HepG2 (cell line): Measurements from ENCODE around the gene MCRS1. TPM values are rescaled to one million over a fixed set of nuclear protein-coding genes. Genes with fewer than 3 reads are reported as not detected.

ENCODE experiments used
- AKNA ChIP-seq: sonication (generic); formaldehyde crosslinking; IDR thresholded peaks from 2 replicates; pipeline ENCODE4 v1.4.0; 2020; ENCODE audit warnings: missing genetic modification reagents, borderline replicate concordance
- E2F1 ChIP-seq: sonication (generic); formaldehyde crosslinking; IDR thresholded peaks from 2 replicates; pipeline ENCODE4 v1.5.0; 2020; ENCODE audit warnings: missing genetic modification reagents
- MYC ChIP-seq: sonication (generic); formaldehyde crosslinking; IDR thresholded peaks from 2 replicates; pipeline ENCODE4 v1.9.0; 2021; ENCODE audit warnings: missing genetic modification reagents, borderline replicate concordance
- REL ChIP-seq: sonication (generic); formaldehyde crosslinking; conservative IDR thresholded peaks from 2 replicates; pipeline ENCODE4 v1.8.0; 2022; ENCODE audit warnings: mild to moderate bottlenecking, missing genetic modification reagents, moderate library complexity
- RNF2 ChIP-seq: fragments of 450-650 bp; conservative IDR thresholded peaks from 2 replicates; pipeline ENCODE4 v1.6.1; 2016; ENCODE audit warnings: low read depth
- SAFB2 ChIP-seq: sonication (generic); formaldehyde crosslinking; IDR thresholded peaks from 2 replicates; pipeline ENCODE4 v1.5.1; 2020; ENCODE audit warnings: missing genetic modification reagents, low read depth, mild to moderate bottlenecking, borderline replicate concordance
- TCF7 ChIP-seq: sonication (generic); IDR thresholded peaks from 2 replicates; pipeline ENCODE4 v1.6.1; 2016; ENCODE audit warnings: antibody characterized with exemption, low read depth
- ZNF280B ChIP-seq: sonication (generic); formaldehyde crosslinking; IDR thresholded peaks from 2 replicates; pipeline ENCODE4 v1.5.0; 2020; ENCODE audit warnings: missing genetic modification reagents, mild to moderate bottlenecking, borderline replicate concordance
- ZNF441 ChIP-seq: sonication (generic); formaldehyde crosslinking; IDR thresholded peaks from 2 replicates; pipeline ENCODE4 v1.7.0; 2021; ENCODE audit warnings: missing genetic modification reagents, borderline replicate concordance
- ZNF530 ChIP-seq: sonication (generic); formaldehyde crosslinking; IDR thresholded peaks from 2 replicates; pipeline ENCODE4 v1.5.0; 2020; ENCODE audit warnings: low read depth, mild to moderate bottlenecking, missing genetic modification reagents
- ZNF773 ChIP-seq: sonication (generic); formaldehyde crosslinking; IDR thresholded peaks from 2 replicates; pipeline ENCODE4 v1.4.0; 2020; ENCODE audit warnings: missing genetic modification reagents, borderline replicate concordance
- polyA plus RNA-seq, 8 experiments: library from polyadenylated mRNA; depleted of rRNA in 3 of 8; stranded (reverse) in 7 of 8; unstranded in 1 of 8; fragments of >200 nt; fragmentation: Illumina TruSeq in 4 of 8; extraction: Trizol in 4 of 8; gene quantifications; 2 replicates each; pipeline versions ENCODE4 v1.2.1 to v1.2.3, GENCODE V29; 2011 to 2016; ENCODE audit warnings: low read depth in 4 of 8, missing spikeins in 1 of 8, mixed read lengths in 1 of 8; ENCODE audit not compliant: insufficient read depth in 1 of 8
- total RNA-seq, 5 experiments: library from RNA; depleted of rRNA; stranded (reverse); fragments of >200 nt; fragmentation: Illumina TruSeq; extraction: Trizol; gene quantifications; 2 replicates each; pipeline ENCODE4 v1.2.3, GENCODE V29; 2016; ENCODE audit warnings: low read depth in 1 of 5
- TF ChIP-seq, protein P1 (sequence below): sonication (generic); formaldehyde crosslinking; IDR thresholded peaks from 2 replicates; pipeline ENCODE4 v1.9.0; 2021; ENCODE audit warnings: missing genetic modification reagents, borderline replicate concordance
- TF ChIP-seq, protein P2 (sequence below): sonication (generic); formaldehyde crosslinking; IDR thresholded peaks from 2 replicates; pipeline ENCODE4 v1.4.0; 2020; ENCODE audit warnings: missing genetic modification reagents
- TF ChIP-seq, protein P3 (sequence below): sonication (generic); formaldehyde crosslinking; IDR thresholded peaks from 2 replicates; pipeline ENCODE4 v1.5.0; 2020; ENCODE audit warnings: missing genetic modification reagents, mild to moderate bottlenecking, borderline replicate concordance

Gene MCRS1
- total and polyA plus RNA-seq, 2 of the 13 experiments (the other 11 are each of a cell fraction or from before 2014, with no cell fraction given) = 51.0 to 66.3 TPM

- TF ChIP-seq AKNA (CRISPR knock-in tag) (no peak), ZNF280B (no peak), ZNF530 (CRISPR knock-in tag) (no peak), E2F1 (CRISPR knock-in tag) (no peak), RNF2 (no peak), SAFB2 (CRISPR knock-in tag) (no peak), REL (no peak), ZNF441 (CRISPR knock-in tag) (no peak), ZNF773 (CRISPR knock-in tag) (no peak), TCF7 (no peak), MYC (CRISPR knock-in tag) (peak; percentile 28; the same call in 1 of the 2 replicates)
- TF ChIP-seq, protein P1, sequence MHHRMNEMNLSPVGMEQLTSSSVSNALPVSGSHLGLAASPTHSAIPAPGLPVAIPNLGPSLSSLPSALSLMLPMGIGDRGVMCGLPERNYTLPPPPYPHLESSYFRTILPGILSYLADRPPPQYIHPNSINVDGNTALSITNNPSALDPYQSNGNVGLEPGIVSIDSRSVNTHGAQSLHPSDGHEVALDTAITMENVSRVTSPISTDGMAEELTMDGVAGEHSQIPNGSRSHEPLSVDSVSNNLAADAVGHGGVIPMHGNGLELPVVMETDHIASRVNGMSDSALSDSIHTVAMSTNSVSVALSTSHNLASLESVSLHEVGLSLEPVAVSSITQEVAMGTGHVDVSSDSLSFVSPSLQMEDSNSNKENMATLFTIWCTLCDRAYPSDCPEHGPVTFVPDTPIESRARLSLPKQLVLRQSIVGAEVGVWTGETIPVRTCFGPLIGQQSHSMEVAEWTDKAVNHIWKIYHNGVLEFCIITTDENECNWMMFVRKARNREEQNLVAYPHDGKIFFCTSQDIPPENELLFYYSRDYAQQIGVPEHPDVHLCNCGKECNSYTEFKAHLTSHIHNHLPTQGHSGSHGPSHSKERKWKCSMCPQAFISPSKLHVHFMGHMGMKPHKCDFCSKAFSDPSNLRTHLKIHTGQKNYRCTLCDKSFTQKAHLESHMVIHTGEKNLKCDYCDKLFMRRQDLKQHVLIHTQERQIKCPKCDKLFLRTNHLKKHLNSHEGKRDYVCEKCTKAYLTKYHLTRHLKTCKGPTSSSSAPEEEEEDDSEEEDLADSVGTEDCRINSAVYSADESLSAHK (CRISPR knock-in tag) = no peak
- TF ChIP-seq, protein P2, sequence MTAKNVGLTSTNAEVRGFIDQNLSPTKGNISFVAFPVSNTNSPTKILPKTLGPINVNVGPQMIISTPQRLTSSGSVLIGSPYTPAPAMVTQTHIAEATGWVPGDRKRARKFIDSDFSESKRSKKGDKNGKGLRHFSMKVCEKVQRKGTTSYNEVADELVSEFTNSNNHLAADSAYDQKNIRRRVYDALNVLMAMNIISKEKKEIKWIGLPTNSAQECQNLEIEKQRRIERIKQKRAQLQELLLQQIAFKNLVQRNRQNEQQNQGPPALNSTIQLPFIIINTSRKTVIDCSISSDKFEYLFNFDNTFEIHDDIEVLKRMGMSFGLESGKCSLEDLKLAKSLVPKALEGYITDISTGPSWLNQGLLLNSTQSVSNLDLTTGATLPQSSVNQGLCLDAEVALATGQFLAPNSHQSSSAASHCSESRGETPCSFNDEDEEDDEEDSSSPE (CRISPR knock-in tag) = peak; percentile 61; the same call in 1 of the 2 replicates
- TF ChIP-seq, protein P3, sequence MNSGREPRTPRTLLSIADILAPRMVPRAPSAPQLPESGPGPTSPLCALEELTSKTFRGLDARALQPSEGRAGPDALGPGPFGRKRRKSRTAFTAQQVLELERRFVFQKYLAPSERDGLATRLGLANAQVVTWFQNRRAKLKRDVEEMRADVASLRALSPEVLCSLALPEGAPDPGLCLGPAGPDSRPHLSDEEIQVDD (CRISPR knock-in tag) = no peak
These were observed 17.2 kb downstream of the MCRS1 start (continued) for GRCh38 chr12:49550693-49551252.
